Measurements from ENCODE around the gene ANKRD61. TPM values are rescaled to one million over a fixed set of nuclear protein-coding genes. Genes with fewer than 3 reads are reported as not detected.

The ANKRD61 gene
- total RNA-seq, 1 experiment from 2014 or later: 0.26 TPM

- Histone ChIP-seq H4K20me1 (ENCODE audit: low read length) (no peaks in the 10 kb centered on the region), H3K9ac (ENCODE audit: low read length) (no peak overlapping the region), H3K79me2 (ENCODE audit: low read length) (no peaks in the 10 kb centered on the region), H3K4me3 (ENCODE audit: low read length) (no peak overlapping the region), H3K9me3 (ENCODE audit: low read length) (no peaks in the 10 kb centered on the region), H3K4me1 (ENCODE audit: insufficient read depth, low read length) (no peaks in the 10 kb centered on the region), H3K27me3 (ENCODE audit: low read length) (no peaks in the 10 kb centered on the region), H2AFZ (ENCODE audit: low read length) (no peak overlapping the region), H3K4me2 (ENCODE audit: low read length) (no peak overlapping the region), H3K36me3 (ENCODE audit: low read depth, low read length) (peaks cover 46% of the 10 kb centered on the region), H3F3A (ENCODE audit: low read length, unreplicated experiment) (no peaks in the 10 kb centered on the region), H3K27ac (ENCODE audit: low read length) (no peak overlapping the region), H3K9me2 (replicated peaks; ENCODE audit: low read length) (no peaks in the 10 kb centered on the region)
- intact Hi-C loops (cut with micrococcal nuclease): no loop called here
- no TSS peak for BruUV-seq (replicated peaks)
- ATAC-seq: no peak
- DNase-seq: no peak
- TF ChIP-seq EZH2phosphoT487 (IDR thresholded peaks at IDR 0.05; ENCODE audit: borderline replicate concordance, low read length): no peak
- no peak for TF ChIP-seq CTCF (conservative IDR thresholded peaks at IDR 0.05; ENCODE audit: low read depth, low read length)
- no peak for TF ChIP-seq EZH2 (IDR thresholded peaks at IDR 0.05; ENCODE audit: low read length, unreplicated experiment)
- ChIA-PET POLR2A (ENCODE audit: unreplicated experiment) (no interaction called here), CTCF (interaction anchor here (0.7 kb wide), 1 partner anchor 152 kb away, joined by 3 read pairs; no protein-coding TSS in a partner anchor)
Measured at GRCh38 chr7:6027806-6028365, 3.3 kb upstream of the ANKRD61 start.

GRCh38 chr7:6028563-6028962, 2.6 kb upstream of the ANKRD61 start:
- H3K36me3 ChIP-seq (ENCODE audit: low read depth, low read length): peaks cover 42% of the 10 kb centered on the region
- intact Hi-C loops (cut with micrococcal nuclease): no loop called here
- BruUV-seq (replicated peaks): no TSS peak

More at GRCh38 chr7:6028563-6028962, 2.6 kb upstream of the ANKRD61 start:
- Histone ChIP-seq H2AFZ (ENCODE audit: low read length) (no peak overlapping the region), H3K9me3 (ENCODE audit: low read length) (no peaks in the 10 kb centered on the region), H3F3A (ENCODE audit: low read length, unreplicated experiment) (no peaks in the 10 kb centered on the region), H3K4me2 (ENCODE audit: low read length) (no peak overlapping the region), H3K4me3 (ENCODE audit: low read length) (no peak overlapping the region), H3K27me3 (ENCODE audit: low read length) (no peaks in the 10 kb centered on the region), H3K79me2 (ENCODE audit: low read length) (no peaks in the 10 kb centered on the region), H3K9me2 (replicated peaks; ENCODE audit: low read length) (no peaks in the 10 kb centered on the region), H4K20me1 (ENCODE audit: low read length) (no peaks in the 10 kb centered on the region), H3K27ac (ENCODE audit: low read length) (no peak overlapping the region), H3K9ac (ENCODE audit: low read length) (no peak overlapping the region), H3K4me1 (ENCODE audit: insufficient read depth, low read length) (no peaks in the 10 kb centered on the region)
- ATAC-seq (no peak; the same call in 1 of the 2 replicates), DNase-seq (no peak)
- POLR2A ChIA-PET (ENCODE audit: unreplicated experiment): no interaction called here
- TF ChIP-seq EZH2 (IDR thresholded peaks at IDR 0.05; ENCODE audit: low read length, unreplicated experiment): no peak
- TF ChIP-seq EZH2phosphoT487 (IDR thresholded peaks at IDR 0.05; ENCODE audit: borderline replicate concordance, low read length): no peak
- TF ChIP-seq CTCF (conservative IDR thresholded peaks at IDR 0.05; ENCODE audit: low read depth, low read length): no peak
- CTCF ChIA-PET: interaction anchor here (0.7 kb wide), 1 partner anchor 151 kb away, joined by 3 read pairs; no protein-coding TSS in a partner anchor

Measured in PC-3 (cell line).